Activated CD4-positive, alpha-beta T cell treated with anti-CD3 and anti-CD28 coated beads, Interleukin-2, amount 50 U/mL, for 4 hours (primary cell): ENCODE results near the gene KLF6.
A peak's percentile ranks its signal among the peaks of the same experiment; 100 is the strongest.

Source experiments
- DNase-seq, 2 experiments: peaks; one replicate each; pipeline ENCODE4 v3.0.0-alpha.2; 2020

The KLF6 gene

DNA sequence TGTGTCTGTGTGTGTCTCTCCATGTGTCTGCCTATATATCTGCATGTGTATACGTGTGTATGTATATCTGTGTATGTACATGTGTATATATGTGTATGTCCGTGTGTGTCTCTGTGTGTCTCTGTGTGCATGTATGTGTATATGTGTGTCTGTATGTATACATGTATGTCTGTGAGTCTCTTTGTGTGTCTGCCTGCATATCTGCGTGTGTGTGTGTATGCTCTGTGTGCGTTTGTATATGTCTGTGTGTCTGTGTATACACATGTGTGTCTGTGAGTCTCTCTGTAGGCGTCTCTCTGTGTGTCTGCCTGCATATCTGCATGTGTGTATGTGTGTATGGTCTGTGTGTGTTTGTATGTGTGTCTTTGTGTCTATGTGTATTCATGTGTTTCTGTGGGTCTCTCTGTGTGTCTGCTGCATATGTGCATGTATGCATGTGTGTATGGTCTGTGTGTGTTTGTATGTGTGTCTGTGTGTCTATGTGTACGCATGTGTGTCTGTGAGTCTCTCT lies 23.7 kb upstream of the KLF6 start:
- no peak for DNase-seq

DNA sequence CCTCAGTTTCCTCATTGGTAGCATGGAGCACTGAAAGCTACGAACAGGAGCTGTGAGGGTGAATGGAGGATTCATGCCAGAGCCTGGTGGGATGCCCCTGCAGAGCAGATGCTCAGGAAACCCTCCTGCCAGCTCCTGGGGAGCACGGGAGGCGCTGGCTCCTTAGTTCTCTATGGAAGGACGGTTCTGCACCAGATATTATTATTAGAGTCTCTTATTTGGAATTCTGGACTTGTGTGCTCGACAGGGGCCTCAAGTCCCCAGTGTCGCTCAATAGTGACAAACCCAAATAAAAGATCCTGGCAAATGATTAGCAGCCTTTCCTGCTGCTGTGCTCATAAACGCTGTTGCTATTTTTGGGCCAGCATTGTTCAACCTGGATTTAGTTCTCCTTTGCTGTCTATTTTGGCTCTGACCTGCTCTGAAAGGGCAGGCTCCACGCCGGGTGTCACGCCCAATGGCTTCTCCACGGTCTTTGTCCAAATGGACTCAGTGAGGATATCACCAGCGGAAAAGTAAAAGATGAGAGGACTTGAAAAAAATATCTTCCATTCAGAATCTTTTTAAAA lies 23.0 kb upstream of the KLF6 start:
- DNase-seq = no peak

DNA sequence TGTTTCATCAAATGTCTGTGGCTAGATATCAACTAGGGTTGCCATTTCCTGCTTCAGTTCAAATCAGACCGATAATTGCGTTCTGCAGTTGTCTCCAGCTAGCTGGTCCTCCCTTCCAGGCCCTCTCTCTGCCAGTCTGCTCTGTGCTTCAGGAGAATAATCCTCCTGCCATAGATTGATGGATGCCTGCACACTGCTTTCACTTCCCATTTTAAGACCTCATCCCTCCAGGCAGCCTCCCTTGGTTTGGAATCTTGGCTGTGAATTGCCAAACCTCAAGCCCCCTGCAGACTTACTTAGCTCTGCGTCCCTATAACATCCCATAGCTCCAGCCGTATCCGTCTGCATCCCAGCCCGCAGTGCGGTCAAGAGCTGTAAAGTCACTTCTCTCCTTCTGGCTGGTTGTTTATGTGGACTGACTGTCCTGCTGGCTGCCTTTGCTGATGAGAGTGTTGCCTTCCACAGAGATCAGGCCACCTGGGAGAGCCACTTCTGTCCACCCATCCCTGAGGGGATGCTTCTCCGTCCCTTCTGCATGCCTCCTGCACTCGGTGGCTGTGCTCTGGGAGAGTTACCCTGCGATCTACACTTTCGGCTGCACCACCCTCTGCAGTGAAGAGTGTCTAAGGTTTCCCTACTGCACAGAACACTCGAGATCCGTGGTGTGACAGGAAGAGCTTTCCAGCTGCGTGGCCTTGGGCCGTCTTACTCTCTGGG lies 22.4 kb upstream of the KLF6 start:
- no peak for DNase-seq

DNA sequence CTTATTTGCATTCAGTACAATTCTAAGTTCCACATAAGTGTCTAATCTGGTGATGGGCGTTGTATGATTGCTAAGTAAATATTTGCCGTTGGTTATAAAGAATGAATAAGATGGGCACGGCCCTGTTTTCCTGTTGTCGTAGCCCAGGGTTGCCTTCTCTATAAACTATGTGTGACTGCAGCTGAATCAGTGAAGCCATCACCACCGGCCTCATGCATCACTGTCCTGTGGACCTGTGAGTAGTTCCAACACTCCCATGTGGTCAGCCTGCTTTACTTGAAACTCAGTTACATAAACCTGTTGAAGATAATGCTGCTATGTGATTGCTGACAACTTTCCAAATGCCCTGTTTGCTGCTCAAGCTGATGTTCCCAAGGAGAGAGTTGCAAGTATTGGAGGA lies 21.6 kb upstream of the KLF6 start:
- DNase-seq = no peak

DNA sequence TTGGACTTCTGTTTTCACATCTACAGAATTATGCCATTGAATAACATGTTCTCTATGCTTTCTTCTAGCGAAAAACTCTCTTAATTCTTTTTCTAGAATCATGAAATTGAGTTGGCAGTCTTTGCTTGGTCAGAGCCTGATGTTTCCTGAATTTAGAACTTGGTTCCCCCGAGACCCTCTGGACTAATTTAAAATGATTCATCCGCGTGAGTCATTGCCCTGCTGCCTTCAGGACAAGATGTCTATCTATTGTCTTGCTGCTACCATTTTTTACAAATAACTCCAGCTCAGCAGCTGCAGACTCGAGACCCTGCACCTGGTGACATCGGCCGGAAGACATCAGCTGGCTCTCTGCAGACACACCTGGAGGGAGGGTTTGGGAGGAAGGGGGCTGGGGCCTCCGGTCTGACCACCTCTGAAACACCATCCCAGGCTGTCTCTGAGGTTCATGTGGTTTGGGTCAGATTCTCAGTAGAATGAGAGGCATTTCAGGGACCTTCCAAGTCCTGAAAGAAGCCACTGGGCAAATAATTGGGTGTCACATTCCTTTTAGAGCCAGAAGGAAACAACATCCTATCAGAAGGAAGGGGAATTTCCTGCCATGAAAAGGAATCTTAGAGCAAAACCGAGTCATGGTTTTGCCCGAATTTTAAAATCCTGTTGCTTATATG lies 20.9 kb upstream of the KLF6 start:
- DNase-seq = peak; percentile 41 to 48

DNA sequence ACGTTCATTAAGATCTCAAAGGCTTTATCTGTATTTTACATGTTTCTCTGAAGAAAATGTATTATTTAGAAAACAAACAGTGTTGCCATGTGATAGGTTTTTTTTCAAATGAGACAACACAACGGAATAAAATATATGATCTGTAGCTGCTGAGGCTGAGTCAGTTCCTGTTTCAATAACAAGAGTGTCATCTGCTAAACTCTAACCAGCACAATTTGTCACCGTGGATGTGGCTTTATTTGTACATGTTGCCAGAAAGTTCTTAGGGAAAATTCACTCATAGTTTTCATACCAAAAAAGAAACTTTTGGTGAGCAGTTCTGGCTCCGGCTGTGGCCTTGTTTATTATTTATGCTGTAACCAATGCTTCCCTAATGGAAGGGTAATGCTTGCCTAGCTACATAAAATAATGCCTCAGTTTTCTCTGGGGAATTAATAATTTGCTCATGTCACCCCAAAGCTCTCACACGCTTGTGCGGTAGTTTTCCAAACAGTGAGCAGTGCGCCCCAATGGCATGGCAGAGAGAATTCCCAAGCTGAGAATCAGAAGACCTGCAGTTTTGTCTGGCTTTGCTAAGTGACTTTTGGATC lies 20.3 kb upstream of the KLF6 start:
- peak in 1 of 2 experiments; percentile 48 for DNase-seq

DNA sequence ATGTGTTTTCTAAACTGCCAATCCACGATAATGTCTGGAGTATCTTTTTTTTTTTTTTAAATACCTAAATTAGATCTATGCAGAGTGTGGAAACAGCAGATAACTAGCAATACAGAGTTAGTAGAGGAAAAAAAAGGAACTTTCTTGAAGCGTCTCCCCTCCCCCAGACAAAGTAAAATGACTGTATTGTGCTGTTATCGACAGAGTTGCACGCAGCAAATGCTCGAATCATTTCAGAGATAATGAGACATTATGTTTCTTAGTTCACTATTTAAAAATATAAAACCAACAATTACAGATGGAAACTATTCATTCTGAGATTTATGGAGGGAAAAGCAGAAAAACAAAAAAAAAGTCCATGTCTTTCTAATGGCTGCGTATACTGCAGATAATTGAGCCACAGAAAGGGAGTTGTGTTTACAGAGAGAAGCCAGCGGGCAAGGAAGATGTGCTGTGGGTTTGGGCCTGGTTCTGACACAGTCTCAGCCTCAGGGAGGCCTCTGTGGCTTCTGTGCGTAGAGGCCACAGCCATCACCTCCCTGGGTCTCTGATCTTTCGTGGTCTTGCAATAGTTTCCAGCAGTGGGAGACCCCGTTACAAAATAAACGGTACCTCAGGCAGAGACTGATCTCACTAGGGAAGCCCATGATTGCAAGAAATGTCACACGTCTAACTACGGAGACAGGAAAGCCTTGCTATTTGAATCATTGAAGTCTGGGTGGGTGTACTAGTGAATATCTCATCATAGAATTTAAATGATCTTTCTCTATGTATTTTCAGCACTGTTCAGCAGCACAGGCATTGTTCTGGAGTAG lies 19.1 kb upstream of the KLF6 start:
- peak in 1 of 2 experiments; percentile 63 for DNase-seq

DNA sequence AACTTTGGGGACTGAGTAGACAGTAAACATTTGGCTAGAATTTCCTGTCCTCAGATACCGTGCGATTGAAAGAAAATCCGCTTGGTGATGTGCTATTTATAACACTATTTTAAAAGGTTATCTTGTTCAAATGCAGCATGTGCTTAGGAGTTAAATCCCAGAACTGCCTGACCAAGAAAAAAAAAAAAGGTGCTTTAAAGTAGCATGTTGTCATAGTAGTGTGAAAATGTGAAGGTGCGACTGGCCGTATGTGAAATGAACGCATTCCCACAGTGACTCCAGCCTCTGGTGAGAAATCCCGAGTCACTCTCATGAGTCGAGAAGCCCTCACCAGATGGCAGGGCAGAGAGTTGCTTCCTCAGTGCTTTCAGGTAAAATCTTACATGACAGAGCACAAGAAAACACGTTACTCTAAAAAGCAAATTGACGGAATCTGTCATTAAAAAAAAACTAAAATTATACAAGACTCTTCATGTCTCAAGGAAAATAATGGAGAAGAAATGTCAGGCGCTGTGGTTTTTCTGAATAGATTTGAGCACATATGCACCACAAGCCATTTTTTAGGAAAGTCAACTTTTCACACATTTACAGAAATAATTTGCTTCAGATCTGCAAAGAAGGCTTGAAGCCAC lies 18.4 kb upstream of the KLF6 start:
- no peak for DNase-seq

DNA sequence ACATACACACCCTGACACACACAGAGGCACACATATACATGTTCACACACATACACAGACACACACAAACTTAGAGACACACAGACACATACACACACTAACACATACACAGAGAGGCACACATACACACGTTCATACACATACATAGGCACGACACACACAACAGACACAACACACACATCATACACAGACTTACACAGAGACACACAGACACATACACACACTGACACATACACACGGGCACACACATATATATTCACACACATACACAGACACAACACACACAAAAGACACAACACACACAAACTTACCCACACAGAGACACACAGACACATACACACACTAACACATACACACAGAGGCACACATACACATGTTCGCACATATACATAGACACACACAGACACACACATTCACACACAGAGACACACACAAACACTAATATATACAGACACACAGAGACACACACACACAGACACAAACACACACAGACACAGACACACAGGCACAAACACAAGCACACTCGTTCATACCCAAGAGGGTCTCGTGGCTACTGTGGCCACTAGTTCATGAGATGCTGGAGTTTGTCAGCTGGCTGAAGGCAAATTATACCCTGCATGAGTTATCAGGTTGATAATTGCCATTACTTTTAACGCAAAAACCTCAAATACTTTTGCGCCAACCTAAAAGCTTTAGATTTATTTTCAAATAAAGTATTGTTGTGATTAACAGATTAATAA lies 17.7 kb upstream of the KLF6 start:
- DNase-seq = no peak

DNA sequence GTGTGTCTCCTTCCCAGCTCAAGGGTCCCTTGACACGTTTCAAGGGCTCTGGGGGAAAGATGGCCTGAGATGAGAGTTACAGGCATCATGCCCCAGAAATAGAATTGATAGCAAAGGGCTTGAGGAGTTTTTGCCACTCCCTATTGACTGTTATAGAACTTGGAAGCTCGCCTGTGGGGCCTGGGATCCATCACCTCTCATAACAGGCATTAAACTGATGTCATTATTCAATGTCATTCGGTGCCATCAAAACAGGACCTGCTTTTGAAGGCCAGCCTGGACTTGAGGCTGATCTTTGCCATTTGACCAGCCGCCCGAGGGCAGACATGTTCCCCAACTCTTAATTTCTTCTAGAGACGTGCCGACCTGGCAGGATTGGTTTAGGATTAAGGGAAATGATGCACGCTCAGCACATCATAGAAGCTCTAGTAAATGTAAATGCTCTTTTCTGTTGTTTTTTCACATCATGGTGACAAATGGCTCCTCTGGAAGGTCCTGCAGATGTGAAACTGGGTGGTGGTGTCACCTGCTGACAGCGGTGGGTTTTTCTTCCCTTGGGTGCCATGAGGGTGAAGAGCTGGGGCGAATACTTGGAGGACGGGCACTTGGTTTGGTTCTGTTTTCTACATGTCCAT lies 16.7 kb upstream of the KLF6 start:
- no peak for DNase-seq

DNA sequence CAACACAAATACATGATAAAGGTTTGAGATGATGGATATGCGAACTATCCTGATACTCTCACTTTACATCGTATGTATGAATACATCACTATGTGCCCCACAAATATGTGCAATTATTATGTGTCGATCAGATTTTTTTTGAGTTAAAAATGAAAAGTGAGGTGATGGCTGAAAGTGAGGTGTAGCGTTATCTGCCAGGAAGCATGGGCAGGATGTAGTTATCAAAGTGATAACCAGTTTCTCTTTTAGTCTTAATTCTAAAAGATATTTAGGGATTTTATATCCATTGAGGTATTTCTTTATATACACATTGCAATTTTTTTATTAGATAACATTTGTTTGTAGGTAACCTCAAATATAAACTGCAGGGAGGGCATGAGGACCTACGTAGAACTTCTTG lies 15.6 kb upstream of the KLF6 start:
- DNase-seq = no peak

DNA sequence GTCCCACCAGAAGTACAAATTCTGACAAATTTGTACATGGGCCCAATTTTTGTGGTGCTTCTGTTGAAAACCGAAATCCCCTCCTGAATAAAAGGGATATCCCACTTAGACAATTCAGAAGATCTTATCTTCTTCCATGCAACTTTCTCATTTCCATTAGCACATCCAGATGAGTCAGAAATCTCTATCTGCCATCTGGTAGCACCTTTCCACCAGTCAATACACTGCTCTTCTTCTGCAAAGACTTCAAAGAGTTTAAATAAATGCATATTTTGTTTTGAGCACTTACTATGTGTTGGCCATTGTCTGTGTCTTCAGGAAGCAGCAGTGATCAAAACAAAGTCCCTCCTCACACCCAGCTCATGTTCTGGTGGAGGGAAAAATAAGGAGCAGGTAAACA lies 12.7 kb upstream of the KLF6 start:
- DNase-seq = no peak

DNA sequence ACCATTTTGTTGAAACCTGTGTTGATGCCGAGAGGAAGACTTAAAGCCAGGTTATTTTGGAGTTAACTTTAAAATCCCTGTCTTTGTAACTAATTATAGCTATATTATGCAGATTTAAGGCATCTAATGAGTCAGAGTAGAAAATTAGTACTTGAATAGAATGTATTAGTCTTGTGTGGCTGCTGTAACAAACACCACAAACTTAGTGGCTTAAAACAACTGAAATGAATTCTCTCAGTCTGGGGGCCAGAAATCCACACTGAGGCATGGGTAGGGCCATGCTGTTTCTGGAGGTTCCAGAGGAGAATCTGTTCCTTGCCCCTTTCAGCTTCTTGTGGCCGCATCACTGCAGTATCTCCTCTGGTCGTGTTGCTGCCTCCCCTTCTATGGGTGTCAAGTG lies 8.5 kb upstream of the KLF6 start:
- no peak for DNase-seq

DNA sequence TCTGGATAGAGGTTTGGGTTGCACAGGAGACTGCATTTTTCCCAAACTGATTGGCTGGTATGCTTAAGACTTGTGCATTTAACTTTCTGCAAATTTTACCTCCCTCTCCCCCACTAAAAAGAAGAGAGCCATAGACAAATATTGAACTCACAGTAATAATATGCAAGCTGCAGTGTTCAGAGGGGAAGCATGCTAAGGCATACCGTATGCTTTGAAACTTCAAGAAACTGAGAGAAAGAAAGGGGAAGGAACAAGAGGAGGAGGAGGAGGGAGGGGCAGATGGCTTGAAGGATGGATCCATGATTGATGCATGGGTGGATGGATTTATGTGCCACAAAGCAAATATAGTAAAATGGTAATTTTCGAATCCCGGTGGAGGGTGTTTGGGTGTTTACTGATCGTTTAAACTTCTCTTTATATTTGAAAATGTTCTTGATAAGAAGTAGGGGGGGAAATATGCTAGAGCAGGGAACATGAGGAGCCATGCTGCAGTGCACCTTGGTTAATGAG lies 7.8 kb upstream of the KLF6 start:
- DNase-seq = no peak

DNA sequence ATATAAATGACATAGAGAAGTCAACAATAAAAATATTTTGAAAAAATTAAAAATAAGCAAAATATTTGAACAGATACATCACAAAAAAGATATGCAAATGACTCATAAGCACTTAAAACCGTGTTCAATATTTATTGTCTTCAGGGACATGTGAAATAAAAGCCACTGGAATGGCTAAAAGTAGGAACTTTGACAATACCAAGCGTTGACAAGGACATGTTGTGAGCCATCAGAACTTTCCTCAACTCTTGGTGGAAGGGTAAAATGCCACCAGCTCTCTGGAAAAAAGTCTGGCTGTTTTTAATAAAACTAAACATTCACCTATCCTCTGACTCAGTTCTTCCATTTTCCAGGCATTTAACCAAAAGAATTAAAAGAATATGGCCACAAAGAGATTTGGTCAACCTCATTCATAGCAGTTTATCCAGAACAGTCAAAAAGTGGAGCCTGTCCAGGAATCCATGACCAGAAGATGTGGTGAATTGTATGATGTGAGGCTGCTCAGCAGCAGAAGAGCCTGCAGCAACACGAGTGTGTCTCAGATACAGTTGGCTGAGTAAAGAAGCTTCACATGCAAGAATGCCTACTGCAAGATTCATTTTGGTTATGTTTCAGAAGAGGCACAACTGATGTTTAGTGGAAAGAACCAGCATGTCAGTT lies 7.1 kb upstream of the KLF6 start:
- DNase-seq = no peak

DNA sequence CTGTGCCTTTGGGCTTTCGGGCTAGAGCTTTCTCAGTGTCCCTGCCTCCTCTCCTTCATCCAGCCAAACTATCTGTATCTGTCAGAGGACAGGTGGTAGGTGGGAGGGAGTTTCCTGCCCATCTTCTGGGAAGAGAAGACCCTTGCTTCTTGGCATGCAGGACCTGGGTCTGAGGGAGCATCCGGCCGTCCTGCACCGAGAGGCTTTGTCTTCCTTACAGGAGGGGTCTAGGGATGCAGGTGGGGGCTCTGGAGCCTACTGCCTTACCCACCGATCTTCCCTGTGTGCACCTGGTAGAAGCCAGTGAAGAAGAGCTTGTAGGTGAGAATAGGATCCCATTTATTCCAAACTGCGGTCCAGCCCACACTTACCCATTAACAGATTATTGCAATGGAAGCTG lies 5.8 kb upstream of the KLF6 start:
- DNase-seq = no peak

DNA sequence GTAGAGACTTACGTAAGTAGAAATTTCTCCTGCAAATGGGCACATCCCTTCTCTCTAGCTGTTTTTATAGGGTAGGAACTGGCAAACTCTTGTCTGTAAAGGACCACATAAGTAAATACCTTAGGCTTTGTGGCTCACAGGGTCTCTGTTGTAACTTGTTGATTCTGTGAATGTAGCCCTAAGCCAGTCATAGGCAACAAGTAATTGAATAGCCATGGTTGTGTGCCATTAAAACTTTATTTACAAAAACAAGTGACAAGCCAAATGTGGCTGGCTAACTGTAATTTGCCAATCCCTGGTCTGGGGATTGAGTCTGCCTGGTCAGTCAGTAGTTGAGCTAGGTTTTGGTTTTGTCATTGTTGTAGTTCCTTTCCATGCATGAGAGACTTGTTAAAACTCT lies 5.3 kb upstream of the KLF6 start:
- DNase-seq = no peak

DNA sequence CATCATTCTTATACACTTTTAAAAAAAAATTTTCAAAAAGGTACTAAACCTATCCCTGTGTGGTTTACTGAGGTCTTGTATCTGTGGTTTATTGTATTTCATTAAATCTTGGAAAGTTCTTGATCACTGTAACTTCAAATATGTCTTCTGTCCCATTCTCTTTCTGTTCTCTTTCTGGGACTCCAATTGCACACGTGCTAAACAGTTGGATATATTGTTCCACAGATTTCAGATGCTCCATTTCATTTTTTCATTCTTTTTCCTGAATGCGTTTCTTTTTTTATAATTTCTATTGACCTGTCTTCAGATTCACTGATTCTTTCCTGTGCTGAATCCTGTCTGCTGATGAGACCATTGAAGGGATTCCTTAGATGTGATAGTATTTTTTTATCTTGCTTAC lies 4.6 kb upstream of the KLF6 start:
- DNase-seq = no peak

DNA sequence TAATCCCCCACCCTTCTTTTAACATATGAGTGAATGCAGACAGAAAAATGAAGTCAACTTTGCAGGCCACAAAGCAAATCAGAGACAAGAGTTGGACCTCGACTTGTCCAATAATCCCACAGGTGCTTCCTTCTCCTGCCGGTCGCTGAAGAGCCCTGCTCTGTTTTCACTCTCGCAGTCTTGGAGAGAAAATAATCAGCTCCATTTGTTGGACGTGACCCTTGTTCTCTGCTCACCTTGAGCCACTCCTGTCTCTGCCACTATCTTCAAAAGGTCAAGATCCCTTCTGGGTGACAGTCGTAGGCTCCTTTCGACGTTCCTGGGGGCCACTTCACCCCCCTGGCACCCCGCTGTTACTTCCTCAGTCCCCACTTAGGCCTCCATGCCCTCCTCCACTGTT lies 2.8 kb upstream of the KLF6 start:
- DNase-seq = no peak

DNA sequence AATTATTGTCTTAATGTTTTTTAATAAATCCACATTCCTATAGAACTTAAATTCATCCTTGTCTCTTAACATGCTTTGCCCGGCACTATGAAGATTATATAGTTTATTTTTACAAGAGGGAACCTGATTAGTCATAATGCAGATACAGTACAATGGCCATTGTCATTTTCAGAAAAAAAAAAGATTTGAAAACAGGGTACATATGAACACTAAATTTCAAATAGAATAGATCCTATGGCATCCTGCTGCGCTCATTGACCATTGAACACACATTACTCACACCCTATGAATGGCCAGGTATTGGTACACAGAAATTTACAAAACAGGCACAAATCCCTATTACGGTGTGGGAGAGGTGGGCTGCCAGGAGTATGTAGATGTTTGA lies 2.0 kb upstream of the KLF6 start:
- DNase-seq = no peak
